AG09309 (cell line): Measurements from ENCODE around the gene HOXC6.

Source experiments
- DNase-seq: peaks from one replicate; pipeline ENCODE4 v3.0.0-alpha.2; 2010; ENCODE audit warnings: low read depth
- H3K4me3 ChIP-seq: 2 replicates; pipeline ENCODE4 v1.5.1; 2011; ENCODE audit warnings: mild to moderate bottlenecking, low read depth, low read length, moderate library complexity; ENCODE audit not compliant: control insufficient read depth
- CTCF ChIP-seq: IDR thresholded peaks from 2 replicates; pipeline ENCODE4 v1.5.1; 2011; ENCODE audit warnings: mild to moderate bottlenecking, low read depth, low read length, inconsistent platforms; ENCODE audit not compliant: insufficient read depth, control insufficient read depth; ENCODE audit errors: missing control alignments

The HOXC6 gene

DNA sequence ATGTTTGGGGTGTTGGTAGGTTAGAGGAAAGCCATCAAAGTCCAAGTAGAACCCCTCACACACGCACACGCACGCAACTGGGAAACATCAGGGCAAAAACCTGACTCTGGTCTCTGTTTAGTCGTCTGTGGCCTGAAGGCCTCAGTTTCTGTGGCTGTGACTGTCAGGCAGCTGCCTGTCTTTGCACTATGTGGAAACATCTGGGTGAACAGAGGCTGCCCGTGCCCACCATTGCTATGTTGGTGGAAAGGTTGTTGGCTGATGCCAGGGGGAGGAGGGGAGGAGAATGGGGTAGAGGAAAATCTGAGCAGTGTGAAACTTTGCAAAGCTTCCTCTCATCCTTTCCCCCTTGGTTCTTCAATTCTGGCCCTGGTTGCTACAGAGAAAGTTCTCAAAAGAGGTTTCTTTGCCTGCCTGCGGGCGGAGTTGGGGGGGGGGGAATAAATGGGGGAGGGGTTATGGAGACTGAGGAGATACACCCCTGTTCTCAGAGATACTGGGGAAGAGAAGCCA is 35.8 kb upstream of the HOXC6 start:
- no peak overlapping the region for H3K4me3 ChIP-seq
- DNase-seq = no peak
- TF ChIP-seq CTCF = no peak

DNA sequence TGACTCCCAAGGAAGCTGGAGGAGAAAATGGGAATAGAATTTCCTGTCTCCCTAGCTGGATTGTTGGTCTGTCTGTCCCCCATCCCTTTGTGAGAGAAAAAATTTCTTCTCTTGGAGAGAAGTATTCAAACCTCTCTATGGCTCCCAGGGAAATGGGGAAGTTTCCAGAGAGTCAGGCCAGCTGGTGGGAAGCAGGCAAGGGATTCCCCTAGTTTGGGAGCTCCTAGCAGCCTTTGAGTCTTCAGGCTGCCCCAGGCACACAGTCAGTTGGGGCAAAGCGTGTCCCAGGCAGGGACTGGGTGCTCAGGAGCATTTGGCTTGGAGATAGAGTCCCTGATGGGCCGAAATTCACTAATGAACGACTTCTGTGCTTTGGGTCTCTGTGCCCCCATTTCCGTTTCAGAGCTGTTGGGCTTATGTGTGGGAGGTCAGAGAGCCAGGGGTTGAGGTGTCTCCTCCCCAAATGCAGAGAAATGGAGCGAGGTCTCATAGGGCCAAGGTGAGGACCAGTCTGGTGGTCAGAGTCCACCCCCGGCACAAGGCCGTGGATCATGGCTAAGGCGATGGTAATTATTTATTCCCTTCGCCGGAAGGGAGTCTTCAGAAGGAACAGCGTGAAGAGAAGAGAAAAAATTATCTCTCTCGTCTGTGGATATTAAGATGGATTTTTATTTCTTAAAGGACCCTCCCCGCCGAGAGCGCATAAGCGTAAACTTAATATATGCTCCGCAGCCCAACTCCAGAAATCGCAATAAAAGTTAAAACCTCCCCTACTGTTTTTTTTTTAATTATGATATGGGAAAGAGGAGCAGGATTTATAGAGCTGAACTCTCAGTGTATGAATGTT is 34.9 kb upstream of the HOXC6 start:
- no peak overlapping the region for H3K4me3 ChIP-seq
- DNase-seq = no peak
- TF ChIP-seq CTCF = no peak

DNA sequence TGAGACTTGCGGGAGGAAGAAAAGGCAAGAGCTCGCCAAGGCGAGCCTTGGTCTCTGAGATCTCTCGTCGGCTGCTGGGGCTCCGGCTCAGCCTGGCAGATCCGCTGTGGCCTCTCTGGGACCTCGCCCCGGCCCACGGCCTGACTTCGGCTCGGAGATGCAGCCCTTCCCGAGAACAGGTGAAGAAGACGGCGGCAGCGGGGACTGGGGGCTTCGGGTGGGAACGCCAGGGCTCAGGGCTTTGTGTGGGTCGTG is 34.3 kb upstream of the HOXC6 start:
- no peak for DNase-seq
- no peak overlapping the region for H3K4me3 ChIP-seq
- no peak for TF ChIP-seq CTCF

- DNase-seq = no peak
- peak overlapping the region; percentile 7 for H3K4me3 ChIP-seq
- no peak for TF ChIP-seq CTCF
Observed at GRCh38 chr12:53994264-53995001, 33.8 kb upstream of the HOXC6 start.

DNA sequence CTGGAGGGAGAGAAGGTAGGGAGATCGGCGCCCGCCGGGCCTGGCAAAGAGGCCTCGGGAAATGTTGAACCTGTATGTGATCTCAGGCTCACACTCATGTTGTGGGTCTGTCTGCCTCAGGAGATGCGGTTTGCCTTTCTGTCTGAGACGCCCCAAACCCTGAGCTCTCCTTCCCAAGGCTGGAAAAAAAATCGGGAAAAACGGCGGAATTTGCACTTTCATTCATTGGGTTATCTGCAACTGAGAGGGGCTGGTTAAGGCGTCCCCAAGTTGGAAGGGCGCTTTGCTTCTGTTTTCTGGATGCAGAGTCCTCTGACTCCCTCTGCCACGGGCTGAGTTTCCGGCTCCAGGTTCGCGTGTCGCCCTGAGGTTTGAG is 33.2 kb upstream of the HOXC6 start:
- TF ChIP-seq CTCF = no peak
- DNase-seq = no peak
- H3K4me3 ChIP-seq = peak overlapping the region; percentile 7

GRCh38 chr12:53995378-53996239 is 32.6 kb upstream of the HOXC6 start:
- peak overlapping the region; percentile 25 for H3K4me3 ChIP-seq
- no peak for TF ChIP-seq CTCF
- DNase-seq = no peak
